ENCODE data around the gene RC3H2.
"Not testable (repeated sequence)": the region's sequence is repeated elsewhere in the genome, so short reads cannot be mapped to it uniquely, and the experiment has no call there.

Gene RC3H2

GRCh38 chr9:122844137-122844536 lies 61.0 kb downstream of the RC3H2 start:
- DNase-seq, result no peak

- DNase-seq, result no peak
Observed at GRCh38 chr9:122841501-122841900, 63.7 kb downstream of the RC3H2 start.

GRCh38 chr9:122838441-122838840 lies 66.7 kb downstream of the RC3H2 start:
- DNase-seq, result not testable (repeated sequence)

GRCh38 chr9:122837266-122837850 lies 67.8 kb downstream of the RC3H2 start:
- no peak for DNase-seq

- peak; percentile 69 for DNase-seq
Observed at GRCh38 chr9:122835313-122835731, 69.8 kb downstream of the RC3H2 start.

GRCh38 chr9:122832194-122832593 lies 73.0 kb downstream of the RC3H2 start:
- no peak for DNase-seq

- not testable (repeated sequence) for DNase-seq
Observed at GRCh38 chr9:122828965-122829284, 76.2 kb downstream of the RC3H2 start.

- DNase-seq, result no peak
Observed at GRCh38 chr9:122827761-122828093, 77.4 kb downstream of the RC3H2 start.

GRCh38 chr9:122822938-122823337 lies 82.2 kb downstream of the RC3H2 start:
- no peak for DNase-seq

GRCh38 chr9:122822056-122822455 lies 83.1 kb downstream of the RC3H2 start:
- DNase-seq, result no peak

- peak; percentile 45 for DNase-seq
Observed at GRCh38 chr9:122821278-122821943, 83.7 kb downstream of the RC3H2 start.

- no peak for DNase-seq
Observed at GRCh38 chr9:122820490-122820845, 84.7 kb downstream of the RC3H2 start.

- no peak for DNase-seq
Observed at GRCh38 chr9:122819791-122820489, 85.2 kb downstream of the RC3H2 start.

GRCh38 chr9:122819326-122819725 lies 85.8 kb downstream of the RC3H2 start:
- DNase-seq, result no peak

GRCh38 chr9:122816163-122816867 lies 88.8 kb downstream of the RC3H2 start:
- DNase-seq, result peak; percentile 84

- DNase-seq, result no peak
Observed at GRCh38 chr9:122815544-122815943, 89.6 kb downstream of the RC3H2 start.

GRCh38 chr9:122814545-122814944 lies 90.6 kb downstream of the RC3H2 start:
- no peak for DNase-seq

GRCh38 chr9:122812736-122813135 lies 92.4 kb downstream of the RC3H2 start:
- DNase-seq, result no peak

GRCh38 chr9:122810306-122810946 lies 94.7 kb downstream of the RC3H2 start:
- peak; percentile 47 for DNase-seq

GRCh38 chr9:122809261-122809660 lies 95.9 kb downstream of the RC3H2 start:
- DNase-seq, result not testable (repeated sequence)

- no peak for DNase-seq
Observed at GRCh38 chr9:122808141-122808540, 97.0 kb downstream of the RC3H2 start.

GRCh38 chr9:122807271-122807900 lies 97.8 kb downstream of the RC3H2 start:
- DNase-seq, result no peak

GRCh38 chr9:122806661-122807060 lies 98.5 kb downstream of the RC3H2 start:
- no peak for DNase-seq

All from GDM1 (cell line).